GM19035 (cell line): Measurements from ENCODE around the gene OAS1.
A peak's percentile ranks its signal among the peaks of the same experiment; 100 is the strongest.

Source experiments
- ATAC-seq: cut with Tn5 transposase; IDR thresholded peaks from one replicate; pipeline ENCODE4 v1.9.1; 2021; ENCODE audit not compliant: unreplicated experiment

The OAS1 gene

GRCh38 chr12:112906712-112907414 lies at the start of gene OAS1:
OAS1 (plus strand) TSS chr12:112906962; CDS start chr12:112907040, 78 bp downstream.
- ATAC-seq: peak; percentile 69

GRCh38 chr12:112859291-112859690 lies 47.5 kb upstream of the OAS1 start:
- no peak for ATAC-seq

- no peak for ATAC-seq
These were observed 46.6 kb upstream of the OAS1 start for GRCh38 chr12:112860181-112860580.

- no peak for ATAC-seq
These were observed 45.5 kb upstream of the OAS1 start for GRCh38 chr12:112861284-112861683.

- ATAC-seq: no peak
These were observed 44.0 kb upstream of the OAS1 start for GRCh38 chr12:112862636-112863290.

- ATAC-seq: no peak
These were observed 38.2 kb upstream of the OAS1 start for GRCh38 chr12:112868459-112869041.

GRCh38 chr12:112869091-112869490 lies 37.7 kb upstream of the OAS1 start:
- ATAC-seq: no peak

- no peak for ATAC-seq
These were observed 37.0 kb upstream of the OAS1 start for GRCh38 chr12:112869778-112870177.

- no peak for ATAC-seq
These were observed 36.3 kb upstream of the OAS1 start for GRCh38 chr12:112870267-112870980.

- no peak for ATAC-seq
These were observed 31.2 kb upstream of the OAS1 start for GRCh38 chr12:112875608-112876007.

- no peak for ATAC-seq
These were observed 30.3 kb upstream of the OAS1 start for GRCh38 chr12:112876506-112876905.

- no peak for ATAC-seq
These were observed 29.8 kb upstream of the OAS1 start for GRCh38 chr12:112877006-112877405.

GRCh38 chr12:112878488-112878887 lies 28.3 kb upstream of the OAS1 start:
- ATAC-seq: no peak

- no peak for ATAC-seq
These were observed 27.5 kb upstream of the OAS1 start for GRCh38 chr12:112879191-112879705.

GRCh38 chr12:112881602-112882001 lies 25.2 kb upstream of the OAS1 start:
- ATAC-seq: no peak

- no peak for ATAC-seq
These were observed 21.5 kb upstream of the OAS1 start for GRCh38 chr12:112885236-112885635.

GRCh38 chr12:112887550-112887949 lies 19.2 kb upstream of the OAS1 start:
- ATAC-seq: no peak

- ATAC-seq: no peak
These were observed 15.4 kb upstream of the OAS1 start for GRCh38 chr12:112891093-112892024.

- ATAC-seq: no peak
These were observed 13.9 kb upstream of the OAS1 start for GRCh38 chr12:112892856-112893255.

GRCh38 chr12:112894128-112894527 lies 12.6 kb upstream of the OAS1 start:
- no peak for ATAC-seq
